ENCODE data around the gene MYO15A.

Gene MYO15A

GRCh38 chr17:18146980-18147379 lies 38.4 kb downstream of the MYO15A start:
- no peak for DNase-seq (ENCODE audit: low read depth)
- no peak overlapping the region for H3K4me3 ChIP-seq (ENCODE audit: low read depth, low read length)
- in situ Hi-C loops (cut with HindIII; ENCODE audit: low sequenced_read_pairs), result no loop called here
- no peak for TF ChIP-seq CTCF (IDR thresholded peaks at IDR 0.05; ENCODE audit: low read depth, low read length, missing control alignments)

GRCh38 chr17:18148586-18148985 lies 40.0 kb downstream of the MYO15A start:
- in situ Hi-C loops (cut with HindIII; ENCODE audit: low sequenced_read_pairs), result no loop called here
- H3K4me3 ChIP-seq (ENCODE audit: low read depth, low read length), result no peak overlapping the region
- DNase-seq (ENCODE audit: low read depth), result no peak
- no peak for TF ChIP-seq CTCF (IDR thresholded peaks at IDR 0.05; ENCODE audit: low read depth, low read length, missing control alignments)

- no peak overlapping the region for H3K4me3 ChIP-seq (ENCODE audit: low read depth, low read length)
- no peak for DNase-seq (ENCODE audit: low read depth)
- in situ Hi-C loops (cut with HindIII; ENCODE audit: low sequenced_read_pairs), result no loop called here
- no peak for TF ChIP-seq CTCF (IDR thresholded peaks at IDR 0.05; ENCODE audit: low read depth, low read length, missing control alignments)
These were observed 42.7 kb downstream of the MYO15A start for GRCh38 chr17:18151290-18151689.

GRCh38 chr17:18155179-18155578 lies 46.6 kb downstream of the MYO15A start:
- no peak for DNase-seq (ENCODE audit: low read depth)
- no peak for TF ChIP-seq CTCF (IDR thresholded peaks at IDR 0.05; ENCODE audit: low read depth, low read length, missing control alignments)
- in situ Hi-C loops (cut with HindIII; ENCODE audit: low sequenced_read_pairs), result no loop called here
- no peak overlapping the region for H3K4me3 ChIP-seq (ENCODE audit: low read depth, low read length)

GRCh38 chr17:18156171-18156975 lies 47.8 kb downstream of the MYO15A start:
- TF ChIP-seq CTCF (IDR thresholded peaks at IDR 0.05; ENCODE audit: low read depth, low read length, missing control alignments), result no peak
- in situ Hi-C loops (cut with HindIII; ENCODE audit: low sequenced_read_pairs), result no loop called here
- DNase-seq (ENCODE audit: low read depth), result no peak
- no peak overlapping the region for H3K4me3 ChIP-seq (ENCODE audit: low read depth, low read length)

- H3K4me3 ChIP-seq (ENCODE audit: low read depth, low read length), result no peak overlapping the region
- no peak for TF ChIP-seq CTCF (IDR thresholded peaks at IDR 0.05; ENCODE audit: low read depth, low read length, missing control alignments)
- no peak for DNase-seq (ENCODE audit: low read depth)
- in situ Hi-C loops (cut with HindIII; ENCODE audit: low sequenced_read_pairs), result no loop called here
These were observed 48.4 kb downstream of the MYO15A start for GRCh38 chr17:18156976-18157280.

Data from astrocyte of the cerebellum (primary cell).